ENCODE measurements around the gene VPREB1. TPM values are rescaled to one million over a fixed set of nuclear protein-coding genes. Genes with fewer than 3 reads are reported as not detected.

Gene VPREB1
- total and polyA plus RNA-seq, 2 donors (not counting 1 experiment from before 2014, with no cell fraction given), result not detected

DNA sequence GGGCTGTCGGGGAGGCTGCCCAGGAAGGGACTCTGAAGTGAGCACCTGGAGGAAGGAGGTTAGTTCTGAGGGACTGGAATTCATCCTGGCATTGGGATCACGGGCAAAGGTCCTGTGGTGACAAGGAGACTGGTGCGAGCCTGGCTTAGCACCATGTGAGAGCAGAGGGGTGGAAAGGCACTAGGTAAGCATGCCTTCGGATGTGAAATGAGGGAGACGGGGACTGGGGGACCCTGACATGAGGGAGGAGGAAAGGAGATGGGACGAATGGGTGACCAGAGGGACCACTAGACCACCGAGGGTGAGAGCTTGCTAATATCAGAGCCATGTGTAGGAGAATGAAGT lies 3.1 kb upstream of the VPREB1 start:
- no peak overlapping the region for H3K27ac ChIP-seq (ENCODE audit: insufficient read depth, low read length)
- no peaks in the 10 kb centered on the region for H3K9me3 ChIP-seq (ENCODE audit: control insufficient read depth, insufficient read depth, low read depth, low read length)
- H3K9ac ChIP-seq (ENCODE audit: insufficient read depth, low read length), result no peak overlapping the region
- no peak for TF ChIP-seq EZH2 (IDR thresholded peaks at IDR 0.05; ENCODE audit: low read length, missing control alignments)
- TF ChIP-seq, protein P1, sequence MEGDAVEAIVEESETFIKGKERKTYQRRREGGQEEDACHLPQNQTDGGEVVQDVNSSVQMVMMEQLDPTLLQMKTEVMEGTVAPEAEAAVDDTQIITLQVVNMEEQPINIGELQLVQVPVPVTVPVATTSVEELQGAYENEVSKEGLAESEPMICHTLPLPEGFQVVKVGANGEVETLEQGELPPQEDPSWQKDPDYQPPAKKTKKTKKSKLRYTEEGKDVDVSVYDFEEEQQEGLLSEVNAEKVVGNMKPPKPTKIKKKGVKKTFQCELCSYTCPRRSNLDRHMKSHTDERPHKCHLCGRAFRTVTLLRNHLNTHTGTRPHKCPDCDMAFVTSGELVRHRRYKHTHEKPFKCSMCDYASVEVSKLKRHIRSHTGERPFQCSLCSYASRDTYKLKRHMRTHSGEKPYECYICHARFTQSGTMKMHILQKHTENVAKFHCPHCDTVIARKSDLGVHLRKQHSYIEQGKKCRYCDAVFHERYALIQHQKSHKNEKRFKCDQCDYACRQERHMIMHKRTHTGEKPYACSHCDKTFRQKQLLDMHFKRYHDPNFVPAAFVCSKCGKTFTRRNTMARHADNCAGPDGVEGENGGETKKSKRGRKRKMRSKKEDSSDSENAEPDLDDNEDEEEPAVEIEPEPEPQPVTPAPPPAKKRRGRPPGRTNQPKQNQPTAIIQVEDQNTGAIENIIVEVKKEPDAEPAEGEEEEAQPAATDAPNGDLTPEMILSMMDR (conservative IDR thresholded peaks at IDR 0.05 in 1 of 2, IDR thresholded peaks at IDR 0.05 in 1 of 2; ENCODE audit: low read depth in 1 of 2, low read length in 2 of 2), result no peak
- no peak overlapping the region for H3K4me3 ChIP-seq (replicated peaks in 1 of 4; ENCODE audit: control extremely low read depth in 1 of 4, insufficient read depth in 1 of 4, low read depth in 3 of 4, low read length in 4 of 4)
- no peaks in the 10 kb centered on the region for H4K20me1 ChIP-seq (ENCODE audit: control insufficient read depth, extremely low read depth, insufficient read depth, low read length)
- no peaks in the 10 kb centered on the region for H3K4me1 ChIP-seq (ENCODE audit: control insufficient read depth, extremely low read depth, insufficient read depth, low read length)
- H3K27me3 ChIP-seq (ENCODE audit: control insufficient read depth, insufficient read depth, low read length), result peaks cover 2% of the 10 kb centered on the region
- no peaks in the 10 kb centered on the region for H3K36me3 ChIP-seq (ENCODE audit: control insufficient read depth, insufficient read depth, low read length)
- no peak overlapping the region for H2AFZ ChIP-seq (ENCODE audit: low read length)
- H3K4me2 ChIP-seq (ENCODE audit: extremely low read depth, insufficient read depth, low read length), result no peak overlapping the region
- no peaks in the 10 kb centered on the region for H3K79me2 ChIP-seq (ENCODE audit: control insufficient read depth, insufficient read depth, low read length)
- no peak for DNase-seq (ENCODE audit: low read depth in 2 of 2)

DNA sequence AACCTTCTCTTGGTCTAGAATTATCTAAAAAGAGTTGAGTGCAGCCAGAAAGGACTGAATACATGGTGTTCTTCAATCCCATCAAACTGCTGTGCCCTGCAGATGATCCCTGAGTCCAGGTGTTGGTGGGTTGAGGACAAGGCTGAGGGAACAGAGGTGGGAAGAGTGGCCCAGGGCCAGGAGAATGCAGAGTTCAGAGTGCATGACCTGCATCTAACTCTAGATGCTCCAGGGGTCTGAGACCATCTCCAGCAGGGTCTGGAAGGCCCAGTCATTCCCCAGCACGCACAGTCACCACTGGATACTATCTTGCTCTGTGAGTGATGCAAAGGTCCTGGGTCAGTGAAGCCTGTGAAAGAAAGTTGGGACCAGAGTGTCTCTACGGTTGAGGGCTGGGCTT lies 2.1 kb upstream of the VPREB1 start:
- H3K27me3 ChIP-seq (ENCODE audit: control insufficient read depth, insufficient read depth, low read length), result peaks cover 2% of the 10 kb centered on the region
- no peak overlapping the region for H3K9ac ChIP-seq (ENCODE audit: insufficient read depth, low read length)
- no peak for DNase-seq (ENCODE audit: low read depth in 2 of 2)
- H3K9me3 ChIP-seq (ENCODE audit: control insufficient read depth, insufficient read depth, low read depth, low read length), result no peaks in the 10 kb centered on the region
- no peak overlapping the region for H2AFZ ChIP-seq (ENCODE audit: low read length)
- TF ChIP-seq, protein P1 (conservative IDR thresholded peaks at IDR 0.05 in 1 of 2, IDR thresholded peaks at IDR 0.05 in 1 of 2; ENCODE audit: low read depth in 1 of 2, low read length in 2 of 2), result no peak
- no peak for TF ChIP-seq EZH2 (IDR thresholded peaks at IDR 0.05; ENCODE audit: low read length, missing control alignments)
- H3K27ac ChIP-seq (ENCODE audit: insufficient read depth, low read length), result no peak overlapping the region
- H3K4me3 ChIP-seq (replicated peaks in 1 of 4; ENCODE audit: control extremely low read depth in 1 of 4, insufficient read depth in 1 of 4, low read depth in 3 of 4, low read length in 4 of 4), result no peak overlapping the region
- H4K20me1 ChIP-seq (ENCODE audit: control insufficient read depth, extremely low read depth, insufficient read depth, low read length), result no peaks in the 10 kb centered on the region
- no peaks in the 10 kb centered on the region for H3K79me2 ChIP-seq (ENCODE audit: control insufficient read depth, insufficient read depth, low read length)
- no peaks in the 10 kb centered on the region for H3K4me1 ChIP-seq (ENCODE audit: control insufficient read depth, extremely low read depth, insufficient read depth, low read length)
- H3K36me3 ChIP-seq (ENCODE audit: control insufficient read depth, insufficient read depth, low read length), result no peaks in the 10 kb centered on the region
- no peak overlapping the region for H3K4me2 ChIP-seq (ENCODE audit: extremely low read depth, insufficient read depth, low read length)

DNA sequence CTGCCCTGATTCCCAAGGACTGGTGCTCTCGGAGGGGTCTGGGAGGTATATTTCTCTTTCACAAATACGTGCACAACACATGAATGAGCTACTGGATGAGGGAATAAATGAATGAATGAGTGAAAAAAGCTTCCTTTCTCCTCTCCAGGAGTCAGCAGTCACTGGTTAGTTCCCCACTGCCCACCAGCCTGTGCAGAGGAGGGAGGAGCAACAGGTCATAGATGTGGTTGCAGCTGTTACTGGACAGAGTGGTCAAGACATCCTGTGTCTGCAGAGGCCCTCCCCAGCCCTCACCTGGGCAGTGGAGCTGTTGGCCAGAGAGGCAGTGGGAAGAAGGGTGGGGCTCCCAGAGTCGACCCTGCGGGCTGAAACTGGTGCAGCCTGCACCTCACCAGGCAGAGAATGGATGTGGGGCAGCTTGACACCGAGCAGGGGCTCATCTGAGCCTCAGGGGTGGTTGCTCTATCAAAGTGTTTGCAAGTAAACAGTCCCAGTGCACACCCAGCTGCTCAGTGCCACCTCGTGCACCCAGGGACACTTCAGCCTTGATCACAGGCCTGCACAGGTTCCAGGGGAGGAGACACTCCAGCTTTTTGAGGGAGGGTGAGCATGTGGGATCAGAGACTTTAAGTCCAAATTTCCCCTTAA lies 1.4 kb upstream of the VPREB1 start:
- Histone ChIP-seq H3K4me1 (ENCODE audit: control insufficient read depth, extremely low read depth, insufficient read depth, low read length) (no peaks in the 10 kb centered on the region), H3K9me3 (ENCODE audit: control insufficient read depth, insufficient read depth, low read depth, low read length) (no peaks in the 10 kb centered on the region), H3K9ac (ENCODE audit: insufficient read depth, low read length) (no peak overlapping the region), H3K27ac (ENCODE audit: insufficient read depth, low read length) (no peak overlapping the region), H4K20me1 (ENCODE audit: control insufficient read depth, extremely low read depth, insufficient read depth, low read length) (no peaks in the 10 kb centered on the region), H3K4me3 (replicated peaks in 1 of 4; ENCODE audit: control extremely low read depth in 1 of 4, insufficient read depth in 1 of 4, low read depth in 3 of 4, low read length in 4 of 4) (no peak overlapping the region), H2AFZ (ENCODE audit: low read length) (no peak overlapping the region), H3K4me2 (ENCODE audit: extremely low read depth, insufficient read depth, low read length) (no peak overlapping the region), H3K36me3 (ENCODE audit: control insufficient read depth, insufficient read depth, low read length) (no peaks in the 10 kb centered on the region), H3K27me3 (ENCODE audit: control insufficient read depth, insufficient read depth, low read length) (peaks cover 2% of the 10 kb centered on the region), H3K79me2 (ENCODE audit: control insufficient read depth, insufficient read depth, low read length) (no peaks in the 10 kb centered on the region)
- no peak for DNase-seq (ENCODE audit: low read depth in 2 of 2)
- TF ChIP-seq, protein P1 (conservative IDR thresholded peaks at IDR 0.05 in 1 of 2, IDR thresholded peaks at IDR 0.05 in 1 of 2; ENCODE audit: low read depth in 1 of 2, low read length in 2 of 2), result no peak
- no peak for TF ChIP-seq EZH2 (IDR thresholded peaks at IDR 0.05; ENCODE audit: low read length, missing control alignments)

All from fibroblast of lung (primary cell).